ENCODE results near the gene ZNF227. TPM values are rescaled to one million over a fixed set of nuclear protein-coding genes. Genes with fewer than 3 reads are reported as not detected.

Gene ZNF227
- total and polyA plus RNA-seq, 9 of the 15 experiments (the other 6 are each of a cell fraction or from before 2014, with no cell fraction given): 3.0 to 15.1 (median 10.0) TPM

- no peaks in the 10 kb centered on the region for H3K79me2 ChIP-seq (ENCODE audit: control insufficient read depth, insufficient read depth, low read length)
- no peaks in the 10 kb centered on the region; the same call in 1 of the 2 replicates for H3K9me3 ChIP-seq (replicated peaks; ENCODE audit: control insufficient read depth, insufficient read depth, low read depth, low read length)
- H3K4me2 ChIP-seq (ENCODE audit: insufficient read depth, low read length): no peak overlapping the region
- in situ Hi-C loops (cut with MboI) (no loop called here), intact Hi-C loops (cut with micrococcal nuclease) (no loop called here)
- no peaks in the 10 kb centered on the region for H3K36me3 ChIP-seq (ENCODE audit: control insufficient read depth, insufficient read depth, low read length)
- no TSS peak for BruUV-seq (replicated peaks)
- ChIA-PET POLR2A (no interaction called here), CTCF (ENCODE audit: low intra/inter-chr PET ratio) (no interaction called here)
- no peak for FAIRE-seq
- no peaks in the 10 kb centered on the region for H3K9me1 ChIP-seq (ENCODE audit: control insufficient read depth, insufficient read depth, low read length)
- H3K27ac ChIP-seq (ENCODE audit: extremely low read depth, low read depth, low read length): no peak overlapping the region
- H2AFZ ChIP-seq (ENCODE audit: low read depth, low read length): no peak overlapping the region
- H3K4me1 ChIP-seq (replicated peaks in 1 of 2; ENCODE audit: control insufficient read depth in 2 of 2, insufficient read depth in 2 of 2, low read length in 2 of 2): peaks cover 0 to 4% of the 10 kb centered on the region in 2 experiments; a peak in 2 of 5 replicates
- no peak for DNase-seq (ENCODE audit: extremely low read depth in 1 of 4, low spot score in 3 of 4)
- H3K4me3 ChIP-seq: no peak overlapping the region
- WGBS (ENCODE audit: insufficient coverage, low coverage, missing lambda C conversion rate): 0% methylated on average over 1 of the region's 1 CpG
- ATAC-seq: no peak
- H3K9ac ChIP-seq (ENCODE audit: insufficient read depth in 1 of 2, low read depth in 2 of 2, low read length in 2 of 2): no peak overlapping the region
- no peaks in the 10 kb centered on the region for H4K20me1 ChIP-seq (replicated peaks; ENCODE audit: control insufficient read depth, insufficient read depth, low read length)
- no peaks in the 10 kb centered on the region for H3K27me3 ChIP-seq (ENCODE audit: control insufficient read depth in 2 of 2, insufficient read depth in 2 of 2, low read length in 2 of 2)
- TF ChIP-seq COPS2 (conservative IDR thresholded peaks at IDR 0.05): no peak
- TF ChIP-seq C11orf30 (IDR thresholded peaks at IDR 0.05; ENCODE audit: low read depth): peak; percentile 72
- TF ChIP-seq ZNF431 (CRISPR knock-in tag; IDR thresholded peaks at IDR 0.05): no peak
- peak; percentile 79 for TF ChIP-seq MAFG (tag; conservative IDR thresholded peaks at IDR 0.05)
- no peak for TF ChIP-seq E2F5 (CRISPR knock-in tag; IDR thresholded peaks at IDR 0.05)
- peak; percentile 88 for TF ChIP-seq ZNF316 (IDR thresholded peaks at IDR 0.05)
- TF ChIP-seq NFRKB (IDR thresholded peaks at IDR 0.05; ENCODE audit: low read depth): no peak
- no peak for TF ChIP-seq ZNF174 (CRISPR knock-in tag; IDR thresholded peaks at IDR 0.05)
- TF ChIP-seq ZFX (CRISPR knock-in tag; IDR thresholded peaks at IDR 0.05): no peak
- TF ChIP-seq HDAC2 (IDR thresholded peaks at IDR 0.05): no peak
- no peak for TF ChIP-seq GTF2A2 (tag; IDR thresholded peaks at IDR 0.05)
- no peak for TF ChIP-seq NCOA1 (IDR thresholded peaks at IDR 0.05; ENCODE audit: low read depth)
- no peak for TF ChIP-seq CTCF (IDR thresholded peaks at IDR 0.05 in 2 of 3, conservative IDR thresholded peaks at IDR 0.05 in 1 of 3; ENCODE audit: insufficient read depth in 2 of 3, low read depth in 1 of 3, low read length in 3 of 3)
- TF ChIP-seq, protein P1, sequence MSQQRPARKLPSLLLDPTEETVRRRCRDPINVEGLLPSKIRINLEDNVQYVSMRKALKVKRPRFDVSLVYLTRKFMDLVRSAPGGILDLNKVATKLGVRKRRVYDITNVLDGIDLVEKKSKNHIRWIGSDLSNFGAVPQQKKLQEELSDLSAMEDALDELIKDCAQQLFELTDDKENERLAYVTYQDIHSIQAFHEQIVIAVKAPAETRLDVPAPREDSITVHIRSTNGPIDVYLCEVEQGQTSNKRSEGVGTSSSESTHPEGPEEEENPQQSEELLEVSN (IDR thresholded peaks at IDR 0.05; ENCODE audit: borderline replicate concordance in 1 of 2, extremely low read depth in 1 of 2, insufficient read depth in 1 of 2, insufficient read length in 1 of 2, low read depth in 1 of 2, low read length in 1 of 2, poor library complexity in 1 of 2, severe bottlenecking in 1 of 2): no peak
- TF ChIP-seq ZNF239 (CRISPR knock-in tag; IDR thresholded peaks at IDR 0.05): no peak
- TF ChIP-seq, protein P2, sequence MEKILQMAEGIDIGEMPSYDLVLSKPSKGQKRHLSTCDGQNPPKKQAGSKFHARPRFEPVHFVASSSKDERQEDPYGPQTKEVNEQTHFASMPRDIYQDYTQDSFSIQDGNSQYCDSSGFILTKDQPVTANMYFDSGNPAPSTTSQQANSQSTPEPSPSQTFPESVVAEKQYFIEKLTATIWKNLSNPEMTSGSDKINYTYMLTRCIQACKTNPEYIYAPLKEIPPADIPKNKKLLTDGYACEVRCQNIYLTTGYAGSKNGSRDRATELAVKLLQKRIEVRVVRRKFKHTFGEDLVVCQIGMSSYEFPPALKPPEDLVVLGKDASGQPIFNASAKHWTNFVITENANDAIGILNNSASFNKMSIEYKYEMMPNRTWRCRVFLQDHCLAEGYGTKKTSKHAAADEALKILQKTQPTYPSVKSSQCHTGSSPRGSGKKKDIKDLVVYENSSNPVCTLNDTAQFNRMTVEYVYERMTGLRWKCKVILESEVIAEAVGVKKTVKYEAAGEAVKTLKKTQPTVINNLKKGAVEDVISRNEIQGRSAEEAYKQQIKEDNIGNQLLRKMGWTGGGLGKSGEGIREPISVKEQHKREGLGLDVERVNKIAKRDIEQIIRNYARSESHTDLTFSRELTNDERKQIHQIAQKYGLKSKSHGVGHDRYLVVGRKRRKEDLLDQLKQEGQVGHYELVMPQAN (IDR thresholded peaks at IDR 0.05; ENCODE audit: borderline replicate concordance): no peak
- peak; percentile 89 for TF ChIP-seq MAFF (IDR thresholded peaks at IDR 0.05; ENCODE audit: low read length)
Measured at GRCh38 chr19:44258136-44258535, 45.8 kb downstream of the ZNF227 start.
